ENCODE results near the gene METTL5. TPM values are rescaled to one million over a fixed set of nuclear protein-coding genes. Genes with fewer than 3 reads are reported as not detected.

Gene METTL5
- total RNA-seq, 4 donors from 2014 or later, result 52.4 to 140 (median 86.7) TPM

- TF ChIP-seq CTCF (IDR thresholded peaks at IDR 0.05; ENCODE audit: low read depth), result no peak
Measured at GRCh38 chr2:169797601-169798000, 27.1 kb downstream of the METTL5 start.

GRCh38 chr2:169796441-169796840, 28.3 kb downstream of the METTL5 start:
- no peak for TF ChIP-seq CTCF (IDR thresholded peaks at IDR 0.05; ENCODE audit: low read depth)

- no peak for TF ChIP-seq CTCF (IDR thresholded peaks at IDR 0.05; ENCODE audit: low read depth)
Measured at GRCh38 chr2:169795181-169795580, 29.5 kb downstream of the METTL5 start.

- no peak for TF ChIP-seq CTCF (IDR thresholded peaks at IDR 0.05; ENCODE audit: low read depth)
Measured at GRCh38 chr2:169790581-169790980, 34.1 kb downstream of the METTL5 start.

GRCh38 chr2:169782513-169782912, 42.2 kb downstream of the METTL5 start:
- no peak for TF ChIP-seq CTCF (IDR thresholded peaks at IDR 0.05; ENCODE audit: low read depth)

- no peak for TF ChIP-seq CTCF (IDR thresholded peaks at IDR 0.05; ENCODE audit: low read depth)
Measured at GRCh38 chr2:169781249-169782013, 43.3 kb downstream of the METTL5 start.

GRCh38 chr2:169778446-169778845, 46.3 kb downstream of the METTL5 start:
- TF ChIP-seq CTCF (IDR thresholded peaks at IDR 0.05; ENCODE audit: low read depth), result no peak
